IMR-90 (cell line): ENCODE data around the gene ARFGEF3. TPM values are rescaled to one million over a fixed set of nuclear protein-coding genes. Genes with fewer than 3 reads are reported as not detected.

Experiments
- ATAC-seq: fragments of 200-7000 bp; cut with Tn5 transposase; 2 replicates; pipeline ENCODE4 v1.9.1; 2020; ENCODE audit warnings: low read depth, mild to moderate bottlenecking, moderate library complexity
- Bru-seq: library from RNA; stranded (reverse); fragments of 400-500 nt; gene quantifications from one replicate; lab custom pipeline; 2021; lab: Mats Ljungman, UMichigan
- BruChase-seq, 2 experiments: library from RNA; stranded (reverse); fragments of 400-500 nt; gene quantifications; one replicate each; lab custom pipeline; 2021; lab: Mats Ljungman, UMichigan
- BruUV-seq: library from RNA; stranded (reverse); fragments of 400-500 nt; replicated peaks from 2 replicates; lab custom pipeline; 2021; lab: Mats Ljungman, UMichigan
- CTCF ChIA-PET: fragments of 300-600 bp; formaldehyde crosslinking; extraction: SDS; loops from one replicate; lab custom pipeline; 2021; ENCODE audit warnings: antibody characterized with exemption; lab: Yijun Ruan, JAX
- POLR2A ChIA-PET: fragments of 300-600 bp; sonication (Branson Sonifier 250); formaldehyde crosslinking; loops from one replicate; lab custom pipeline; 2022; ENCODE audit warnings: antibody characterized with exemption; ENCODE audit not compliant: unreplicated experiment; lab: Charles Lee
- DNase-seq: peaks from one replicate; pipeline ENCODE4 v3.0.0; 2013
- H2AFZ ChIP-seq: replicated peaks from 2 replicates; pipeline ENCODE3; 2013; ENCODE audit warnings: low read length, mild to moderate bottlenecking; ENCODE audit not compliant: poor library complexity
- H2AK5ac ChIP-seq: 2 replicates; pipeline ENCODE4 v1.6.1; 2013; ENCODE audit warnings: low read depth, low read length, inconsistent platforms
- H2AK9ac ChIP-seq: replicated peaks from 2 replicates; pipeline ENCODE3; 2013; ENCODE audit warnings: mild to moderate bottlenecking, low read depth, low read length, moderate library complexity; ENCODE audit not compliant: poor library complexity
- H2BK120ac ChIP-seq: 2 replicates; pipeline ENCODE4 v1.6.1; 2013; ENCODE audit warnings: low read depth, low read length, inconsistent platforms
- H2BK15ac ChIP-seq: 3 replicates; pipeline ENCODE4 v1.6.1; 2013; ENCODE audit warnings: low read depth, low read length, inconsistent platforms
- H2BK20ac ChIP-seq: 2 replicates; pipeline ENCODE4 v1.6.1; 2013; ENCODE audit warnings: low read depth, mild to moderate bottlenecking, inconsistent platforms, low read length, moderate library complexity
- H2BK5ac ChIP-seq: 2 replicates; pipeline ENCODE4 v1.6.1; 2013; ENCODE audit warnings: mild to moderate bottlenecking, low read depth, low read length, inconsistent platforms; ENCODE audit not compliant: poor library complexity, severe bottlenecking
- H3K14ac ChIP-seq: replicated peaks from 2 replicates; pipeline ENCODE4 v1.6.1; 2013; ENCODE audit warnings: low read depth, low read length, inconsistent platforms
- H3K18ac ChIP-seq: 2 replicates; pipeline ENCODE4 v1.6.1; 2013; ENCODE audit warnings: low read depth, low read length, control low read depth
- H3K23ac ChIP-seq: 2 replicates; pipeline ENCODE4 v1.6.1; 2013; ENCODE audit warnings: low read depth, low read length, inconsistent platforms
- H3K27ac ChIP-seq: 2 replicates; pipeline ENCODE4 v1.5.1; 2013; ENCODE audit warnings: mild to moderate bottlenecking, control low read depth, low read length; ENCODE audit not compliant: insufficient read depth
- H3K27me3 ChIP-seq: 2 replicates; pipeline ENCODE4 v1.6.1; 2013; ENCODE audit warnings: low read length; ENCODE audit not compliant: control insufficient read depth, insufficient read depth
- H3K36me3 ChIP-seq: 2 replicates; pipeline ENCODE4 v1.6.1; 2013; ENCODE audit warnings: low read length, mixed read lengths; ENCODE audit not compliant: control insufficient read depth, insufficient read depth
- H3K4ac ChIP-seq: 2 replicates; pipeline ENCODE4 v1.6.1; 2013; ENCODE audit warnings: low read depth, low read length, inconsistent platforms
- H3K4me1 ChIP-seq: 2 replicates; pipeline ENCODE4 v1.6.1; 2013; ENCODE audit warnings: low read length, mixed read lengths; ENCODE audit not compliant: control insufficient read depth, insufficient read depth
- H3K4me2 ChIP-seq: 2 replicates; pipeline ENCODE4 v1.6.1; 2013; ENCODE audit warnings: low read depth, mild to moderate bottlenecking, control low read depth, low read length, moderate library complexity
- H3K4me3 ChIP-seq: 2 replicates; pipeline ENCODE4 v1.5.1; 2013; ENCODE audit warnings: low read depth, mild to moderate bottlenecking, control low read depth, low read length, moderate library complexity; ENCODE audit not compliant: insufficient read depth
- H3K56ac ChIP-seq: 2 replicates; pipeline ENCODE4 v1.6.1; 2013; ENCODE audit warnings: low read length, inconsistent platforms; ENCODE audit not compliant: insufficient read depth; ENCODE audit errors: extremely low read depth
- H3K79me1 ChIP-seq, 2 experiments: 2 replicates each; pipeline ENCODE4 v1.6.1; 2013; ENCODE audit warnings: low read length in 2 of 2, inconsistent platforms in 1 of 2, low read depth in 1 of 2
- H3K9ac ChIP-seq: 2 replicates; pipeline ENCODE4 v1.6.1; 2013; ENCODE audit warnings: low read depth, low read length, control low read depth
- H3K9me1 ChIP-seq: 2 replicates; pipeline ENCODE4 v1.6.1; 2013; ENCODE audit warnings: low read length, inconsistent platforms; ENCODE audit not compliant: insufficient read depth
- H3K9me3 ChIP-seq: 2 replicates; pipeline ENCODE4 v1.6.1; 2013; ENCODE audit warnings: low read length; ENCODE audit not compliant: control insufficient read depth, insufficient read depth
- H4K20me1 ChIP-seq: 2 replicates; pipeline ENCODE4 v1.6.1; 2013; ENCODE audit warnings: low read length, inconsistent platforms; ENCODE audit not compliant: insufficient read depth
- H4K5ac ChIP-seq: 2 replicates; pipeline ENCODE4 v1.6.1; 2013; ENCODE audit warnings: mild to moderate bottlenecking, low read depth, low read length, control low read depth
- H4K8ac ChIP-seq, 2 experiments: 2 replicates each; pipeline ENCODE4 v1.6.1; 2013; ENCODE audit warnings: low read depth in 2 of 2, low read length in 2 of 2, control low read depth in 1 of 2, inconsistent platforms in 1 of 2
- H4K91ac ChIP-seq: 2 replicates; pipeline ENCODE4 v1.6.1; 2013; ENCODE audit warnings: low read depth, low read length, inconsistent platforms; ENCODE audit not compliant: insufficient read depth
- MAZ ChIP-seq: IDR thresholded peaks from 2 replicates; pipeline ENCODE4 v1.6.1; 2012; ENCODE audit warnings: low read depth, mild to moderate bottlenecking, low read length, improper control_type of control experiment, moderate library complexity, borderline replicate concordance
- SMC3 ChIP-seq: fragments of 150-350 bp; IDR thresholded peaks from 2 replicates; pipeline ENCODE4 v1.6.1; 2016; ENCODE audit warnings: low read depth, mild to moderate bottlenecking, antibody characterized with exemption, low read length, moderate library complexity
- WGBS, 2 experiments: methylation state at CpG; one replicate each; pipeline versions ENCODE4 v1.1.5 to v1.1.7; 2013; ENCODE audit warnings: missing lambda C conversion rate in 2 of 2; ENCODE audit not compliant: insufficient read length in 1 of 2; ENCODE audit errors: extremely low coverage in 2 of 2; 5-methylcytosine and 5-hydroxymethylcytosine counted together
- dilution Hi-C: fragments of 300-500 bp; cut with HindIII; formaldehyde crosslinking; loops from one replicate; pipeline ENCODE4 v1.14.3; 2018; ENCODE audit warnings: low sequenced_read_pairs; ENCODE audit not compliant: unreplicated experiment
- in situ Hi-C: fragments of 300-500 bp; cut with MboI; formaldehyde crosslinking; loops from 3 replicates; pipeline ENCODE4 v1.14.3; 2019; ENCODE audit warnings: low sequenced_read_pairs, inconsistent platforms, mixed read lengths
- intact Hi-C: fragments of 100-400 bp; cut with micrococcal nuclease; formaldehyde crosslinking; loops from 2 replicates; pipeline ENCODE4 v1.10.0; 2022
- long read RNA-seq: library from polyadenylated mRNA; unstranded; transcript quantifications from one replicate; pipeline ENCODE4 v2.0.0, GENCODE V29; 2021; ENCODE audit not compliant: unreplicated experiment
- polyA plus RNA-seq, 3 experiments: library from polyadenylated mRNA; depleted of rRNA; stranded (reverse); fragments of >200 nt; gene quantifications; 2 replicates each; pipeline ENCODE4 v1.2.3, GENCODE V29; 2012; ENCODE audit warnings: low replicate concordance in 1 of 3
- total RNA-seq: library from RNA; depleted of rRNA; stranded (reverse); fragments of >200 nt; gene quantifications from 2 replicates; pipeline ENCODE4 v1.2.3, GENCODE V29; 2012; rRNA removed

ARFGEF3 gene, protein sequence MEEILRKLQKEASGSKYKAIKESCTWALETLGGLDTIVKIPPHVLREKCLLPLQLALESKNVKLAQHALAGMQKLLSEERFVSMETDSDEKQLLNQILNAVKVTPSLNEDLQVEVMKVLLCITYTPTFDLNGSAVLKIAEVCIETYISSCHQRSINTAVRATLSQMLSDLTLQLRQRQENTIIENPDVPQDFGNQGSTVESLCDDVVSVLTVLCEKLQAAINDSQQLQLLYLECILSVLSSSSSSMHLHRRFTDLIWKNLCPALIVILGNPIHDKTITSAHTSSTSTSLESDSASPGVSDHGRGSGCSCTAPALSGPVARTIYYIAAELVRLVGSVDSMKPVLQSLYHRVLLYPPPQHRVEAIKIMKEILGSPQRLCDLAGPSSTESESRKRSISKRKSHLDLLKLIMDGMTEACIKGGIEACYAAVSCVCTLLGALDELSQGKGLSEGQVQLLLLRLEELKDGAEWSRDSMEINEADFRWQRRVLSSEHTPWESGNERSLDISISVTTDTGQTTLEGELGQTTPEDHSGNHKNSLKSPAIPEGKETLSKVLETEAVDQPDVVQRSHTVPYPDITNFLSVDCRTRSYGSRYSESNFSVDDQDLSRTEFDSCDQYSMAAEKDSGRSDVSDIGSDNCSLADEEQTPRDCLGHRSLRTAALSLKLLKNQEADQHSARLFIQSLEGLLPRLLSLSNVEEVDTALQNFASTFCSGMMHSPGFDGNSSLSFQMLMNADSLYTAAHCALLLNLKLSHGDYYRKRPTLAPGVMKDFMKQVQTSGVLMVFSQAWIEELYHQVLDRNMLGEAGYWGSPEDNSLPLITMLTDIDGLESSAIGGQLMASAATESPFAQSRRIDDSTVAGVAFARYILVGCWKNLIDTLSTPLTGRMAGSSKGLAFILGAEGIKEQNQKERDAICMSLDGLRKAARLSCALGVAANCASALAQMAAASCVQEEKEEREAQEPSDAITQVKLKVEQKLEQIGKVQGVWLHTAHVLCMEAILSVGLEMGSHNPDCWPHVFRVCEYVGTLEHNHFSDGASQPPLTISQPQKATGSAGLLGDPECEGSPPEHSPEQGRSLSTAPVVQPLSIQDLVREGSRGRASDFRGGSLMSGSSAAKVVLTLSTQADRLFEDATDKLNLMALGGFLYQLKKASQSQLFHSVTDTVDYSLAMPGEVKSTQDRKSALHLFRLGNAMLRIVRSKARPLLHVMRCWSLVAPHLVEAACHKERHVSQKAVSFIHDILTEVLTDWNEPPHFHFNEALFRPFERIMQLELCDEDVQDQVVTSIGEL (N-terminal part only)
- total RNA-seq (under 0.01 TPM in 2 replicates), polyA plus RNA-seq (2012; rRNA removed) (0.01 and 0.02 TPM in 2 replicates), Bru-seq, nascent RNA (percentile 13 among the genes with signal in this experiment), BruChase-seq, experiment 1, labeled RNA remaining after a 6-hour chase (percentile 12 among the genes with signal in this experiment), BruChase-seq, experiment 2, labeled RNA remaining after a 2-hour chase (percentile 9 among the genes with signal in this experiment)
- 0.01 and 0.02 TPM in 2 replicates for polyA plus RNA-seq (2012; cell fraction: cytosol; rRNA removed)
- under 0.01 and 0.01 TPM in 2 replicates for polyA plus RNA-seq (2012; cell fraction: nucleus; rRNA removed; ENCODE audit: low replicate concordance)
- long read RNA-seq: 0 reads

DNA sequence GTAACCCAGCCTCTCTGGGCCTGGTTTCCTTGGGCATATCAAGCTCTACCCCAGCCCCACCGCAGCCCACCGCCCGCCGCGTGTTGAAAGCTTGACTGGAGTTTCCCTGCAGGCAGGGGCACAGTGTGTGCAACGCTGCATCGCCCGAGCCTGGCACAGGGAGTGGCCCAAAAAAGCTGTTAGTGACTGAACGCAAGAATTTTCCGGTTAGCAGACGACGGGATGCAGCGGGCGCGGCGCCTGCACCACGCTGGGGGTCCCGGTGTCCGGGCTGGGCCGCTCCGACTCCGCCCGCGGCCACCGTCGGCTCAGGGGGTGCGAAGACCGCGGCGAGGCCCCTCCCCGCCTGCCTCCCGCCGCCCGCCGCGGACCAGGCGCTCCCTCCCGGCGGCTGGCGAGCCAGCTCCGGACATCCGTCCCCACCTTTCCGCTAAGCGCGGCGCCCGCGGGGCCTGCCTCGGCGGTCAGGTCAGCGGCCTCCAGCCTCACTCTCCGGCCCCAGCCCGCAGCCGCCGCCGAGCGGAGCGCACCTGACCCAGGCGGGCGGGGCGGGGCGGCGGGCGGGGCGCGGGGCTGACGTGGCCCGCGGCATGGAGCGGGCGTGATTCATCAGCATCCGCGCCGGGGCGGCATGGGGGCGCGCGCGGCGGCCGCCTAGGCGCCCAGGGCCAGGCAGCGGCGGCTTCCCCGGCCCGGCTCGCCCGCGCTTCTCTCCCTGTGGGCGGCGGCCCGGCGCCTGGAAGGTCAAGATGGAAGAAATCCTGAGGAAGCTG is at the start of gene ARFGEF3:
Gene ARFGEF3 (plus strand): TSS at position 602 of the 773 bp plus-strand sequence. CDS start 148 bp downstream, at position 750.
- no peaks in the 10 kb centered on the region for H3K79me1 ChIP-seq
- no peak within 1 kb of the TSS for H3K9ac ChIP-seq
- no peaks in the 10 kb centered on the region for H3K9me1 ChIP-seq
- H3K56ac ChIP-seq: no peak within 1 kb of the TSS
- DNase-seq (peak; percentile 1), ATAC-seq (peak; percentile 91)
- H3K23ac ChIP-seq: no peak within 1 kb of the TSS
- TF ChIP-seq SMC3 (no peak), MAZ (peak; percentile 44; the same call in 1 of the 2 replicates)
- ChIA-PET CTCF (no interaction called here), POLR2A (no interaction called here)
- no peak within 1 kb of the TSS for H4K8ac ChIP-seq
- 0% methylated on average over 44 of the region's 93 CpGs; no CpG with 5 or more reads in 1 of the 2 experiments for WGBS, 2 experiments
- H4K5ac ChIP-seq: no peak within 1 kb of the TSS
- in situ Hi-C loops (no loop called here), dilution Hi-C loops (no loop called here), intact Hi-C loops (no loop called here)
- H2BK120ac ChIP-seq: no peak within 1 kb of the TSS
- H3K27me3 ChIP-seq: peaks cover 59% of the 10 kb centered on the region
- no peak within 1 kb of the TSS for H3K27ac ChIP-seq
- no TSS peak for BruUV-seq
- peaks cover 2% of the 10 kb centered on the region for H3K4me1 ChIP-seq
- no peaks in the 10 kb centered on the region for H3K36me3 ChIP-seq
- H2AFZ ChIP-seq: peak within 1 kb of the TSS; percentile 84
- H3K14ac ChIP-seq: no peak within 1 kb of the TSS
- H4K20me1 ChIP-seq: no peaks in the 10 kb centered on the region
- H2BK5ac ChIP-seq: no peak within 1 kb of the TSS
- no peak within 1 kb of the TSS for H2AK5ac ChIP-seq
- no peak within 1 kb of the TSS for H3K18ac ChIP-seq
- H2AK9ac ChIP-seq: peak within 1 kb of the TSS; percentile 78
- H3K4ac ChIP-seq: no peak within 1 kb of the TSS
- H2BK15ac ChIP-seq: no peak within 1 kb of the TSS
- peak within 1 kb of the TSS; percentile 99 for H3K4me2 ChIP-seq
- no peak within 1 kb of the TSS for H4K91ac ChIP-seq
- H3K9me3 ChIP-seq: peaks cover 3% of the 10 kb centered on the region
- H3K4me3 ChIP-seq: peak within 1 kb of the TSS; percentile 60
- H2BK20ac ChIP-seq: no peak within 1 kb of the TSS
